GM23338 (cell line): Measurements from ENCODE around the gene MAP7D1. TPM values are rescaled to one million over a fixed set of nuclear protein-coding genes. Genes with fewer than 3 reads are reported as not detected.

ENCODE experiments used
- ATAC-seq: fragments of 200-7000 bp; cut with Tn5 transposase; 3 replicates; pipeline ENCODE4 v1.9.1; 2020
- DNase-seq: peaks from one replicate; pipeline ENCODE4 v3.0.0-alpha.2; 2015; ENCODE audit warnings: low spot score
- H2AFZ ChIP-seq: fragments of 200-600 bp; sonication (generic); 2 replicates; pipeline ENCODE4 v1.8.0; 2016; ENCODE audit warnings: antibody characterized with exemption, mild to moderate bottlenecking, moderate library complexity
- H3F3A ChIP-seq: fragments of 200-600 bp; sonication (generic); replicated peaks from 2 replicates; pipeline ENCODE4 v1.8.0; 2017; ENCODE audit warnings: antibody characterized with exemption, mixed run types, low read depth
- H3K27ac ChIP-seq: fragments of 200-600 bp; sonication (generic); 2 replicates; pipeline ENCODE4 v1.6.1; 2016; ENCODE audit warnings: low read depth
- H3K27me3 ChIP-seq: fragments of 200-600 bp; sonication (generic); 2 replicates; pipeline ENCODE4 v1.8.0; 2016; ENCODE audit warnings: mild to moderate bottlenecking, mixed run types, moderate library complexity; ENCODE audit not compliant: insufficient read depth
- H3K36me3 ChIP-seq: fragments of 200-600 bp; sonication (generic); 2 replicates; pipeline ENCODE4 v1.8.0; 2016; ENCODE audit warnings: mild to moderate bottlenecking; ENCODE audit not compliant: insufficient read depth
- H3K4me1 ChIP-seq: fragments of 200-600 bp; sonication (generic); 2 replicates; pipeline ENCODE4 v1.8.0; 2016; ENCODE audit warnings: mild to moderate bottlenecking, moderate library complexity; ENCODE audit not compliant: insufficient read depth
- H3K4me2 ChIP-seq: fragments of 200-600 bp; sonication (generic); 2 replicates; pipeline ENCODE4 v1.7.1; 2017; ENCODE audit warnings: mixed run types
- H3K4me3 ChIP-seq: fragments of 200-600 bp; sonication (generic); 2 replicates; pipeline ENCODE4 v1.6.1; 2016; ENCODE audit warnings: mixed run types
- H3K79me2 ChIP-seq: fragments of 200-600 bp; sonication (generic); replicated peaks from 2 replicates; pipeline ENCODE4 v1.8.0; 2017; ENCODE audit warnings: mild to moderate bottlenecking; ENCODE audit not compliant: insufficient read depth
- H3K9me2 ChIP-seq: fragments of 200-600 bp; sonication (generic); 2 replicates; pipeline ENCODE4 v1.8.0; 2017; ENCODE audit not compliant: insufficient read depth
- H4K20me1 ChIP-seq: fragments of 200-600 bp; sonication (generic); replicated peaks from 2 replicates; pipeline ENCODE4 v1.8.0; 2017; ENCODE audit warnings: mild to moderate bottlenecking; ENCODE audit not compliant: insufficient read depth
- H3K27ac Mint-ChIP-seq: 2 replicates; pipeline ENCODE4 v1.8.0; 2020; ENCODE audit warnings: inconsistent platforms, mild to moderate bottlenecking, moderate library complexity, mixed read lengths
- H3K27me3 Mint-ChIP-seq: 3 replicates; pipeline ENCODE4 v1.8.0; 2022; ENCODE audit warnings: low read depth, mild to moderate bottlenecking, moderate library complexity, mixed read lengths, inconsistent platforms; ENCODE audit not compliant: insufficient read depth, poor library complexity
- H3K36me3 Mint-ChIP-seq: 3 replicates; pipeline ENCODE4 v1.8.0; 2021; ENCODE audit warnings: low read depth, mild to moderate bottlenecking, inconsistent platforms, moderate library complexity, mixed read lengths
- H3K4me1 Mint-ChIP-seq: 3 replicates; pipeline ENCODE4 v1.8.0; 2020; ENCODE audit warnings: mild to moderate bottlenecking, inconsistent platforms, mixed read lengths
- H3K4me3 Mint-ChIP-seq: 3 replicates; pipeline ENCODE4 v1.8.0; 2021; ENCODE audit warnings: moderate library complexity, mild to moderate bottlenecking, inconsistent platforms, mixed read lengths
- H3K9me3 Mint-ChIP-seq: 3 replicates; pipeline ENCODE4 v1.8.0; 2020; ENCODE audit warnings: moderate library complexity, mild to moderate bottlenecking, inconsistent platforms, mixed read lengths
- ETS1 ChIP-seq: IDR thresholded peaks from 2 replicates; pipeline ENCODE4 v1.6.1; 2016; ENCODE audit warnings: antibody characterized with exemption
- JUNB ChIP-seq: IDR thresholded peaks from one replicate; pipeline ENCODE4 v1.6.1; 2016; ENCODE audit warnings: antibody characterized with exemption; ENCODE audit not compliant: unreplicated experiment
- POLR2AphosphoS5 ChIP-seq: IDR thresholded peaks from 2 replicates; pipeline ENCODE4 v1.6.1; 2016; ENCODE audit warnings: antibody characterized with exemption, low read depth
- REST ChIP-seq: IDR thresholded peaks from one replicate; pipeline ENCODE4 v1.6.1; 2018; ENCODE audit warnings: antibody characterized with exemption; ENCODE audit not compliant: unreplicated experiment
- ZNF114 ChIP-seq: fragments of 250-450 bp; sonication (Bioruptor Pico); IDR thresholded peaks from 2 replicates; pipeline ENCODE4 v1.5.0; 2020; ENCODE audit warnings: mild to moderate bottlenecking, moderate library complexity
- polyA plus RNA-seq: library from polyadenylated mRNA; unstranded; fragments of >200 nt; fragmentation: Nextera tagmentation; extraction: Ambion mirVana; gene quantifications from 2 replicates; pipeline ENCODE4 v1.2.1, GENCODE V29; 2016
- total RNA-seq: library from RNA; depleted of rRNA; stranded (reverse); fragments of >200 nt; shearing (Covaris generic); gene quantifications from 2 replicates; pipeline ENCODE4 v1.2.3, GENCODE V29; 2014

MAP7D1 gene
- total and polyA plus RNA-seq, 2 experiments from 2014 or later, result 13.8 to 59.8 TPM

- no peaks in the 10 kb centered on the region for H3K9me2 ChIP-seq
These were observed 30.6 kb upstream of the MAP7D1 start, which contains the start of gene COL8A2 for GRCh38 chr1:36125129-36125991. Gene COL8A2, minus strand, starts transcription at chr1:36125222. Its CDS starts 24,980 bp downstream, at chr1:36100242.

GRCh38 chr1:36126005-36126716 is 29.8 kb upstream of the MAP7D1 start:
- Mint-ChIP-seq H3K4me1 (peaks cover 10% of the 10 kb centered on the region), H3K27ac (no peak overlapping the region), H3K36me3 (no peaks in the 10 kb centered on the region), H3K27me3 (peaks cover 51% of the 10 kb centered on the region), H3K9me3 (no peaks in the 10 kb centered on the region), H3K4me3 (peak overlapping the region; percentile 67)
- H3K79me2 ChIP-seq, result no peaks in the 10 kb centered on the region
- H2AFZ ChIP-seq, result peak overlapping the region; percentile 94
- no peaks in the 10 kb centered on the region for H4K20me1 ChIP-seq
- H3K27me3 ChIP-seq, result peaks cover 41% of the 10 kb centered on the region
- no peaks in the 10 kb centered on the region for H3F3A ChIP-seq
- H3K4me2 ChIP-seq, result peak overlapping the region; percentile 76
- H3K4me1 ChIP-seq, result peaks cover 6% of the 10 kb centered on the region; the same call in 1 of the 2 replicates
- H3K36me3 ChIP-seq, result no peaks in the 10 kb centered on the region
- no peaks in the 10 kb centered on the region for H3K9me2 ChIP-seq
- H3K27ac ChIP-seq, result no peak overlapping the region
- H3K4me3 ChIP-seq, result peak overlapping the region; percentile 59
- DNase-seq (peak; percentile 18), ATAC-seq (no peak; the same call in 1 of the 3 replicates)
- TF ChIP-seq POLR2AphosphoS5 (no peak), ZNF114 (no peak), ETS1 (no peak)

More at GRCh38 chr1:36125129-36125991, 30.6 kb upstream of the MAP7D1 start, which contains the start of gene COL8A2:
- ATAC-seq (peak; percentile 39), DNase-seq (peak; percentile 66)
- no peaks in the 10 kb centered on the region for H3K36me3 ChIP-seq
- H3K4me3 ChIP-seq, result peak within 1 kb of the TSS; percentile 62
- H3K4me1 ChIP-seq, result peaks cover 6% of the 10 kb centered on the region; the same call in 1 of the 2 replicates
- Mint-ChIP-seq H3K9me3 (no peaks in the 10 kb centered on the region), H3K4me1 (peaks cover 10% of the 10 kb centered on the region), H3K27me3 (peaks cover 49% of the 10 kb centered on the region), H3K27ac (no peak within 1 kb of the TSS), H3K4me3 (peak within 1 kb of the TSS; percentile 72), H3K36me3 (no peaks in the 10 kb centered on the region)
- H2AFZ ChIP-seq, result peak within 1 kb of the TSS; percentile 94
- peak within 1 kb of the TSS; percentile 82 for H3K4me2 ChIP-seq
- H3K79me2 ChIP-seq, result no peaks in the 10 kb centered on the region
- no peaks in the 10 kb centered on the region for H3F3A ChIP-seq
- H4K20me1 ChIP-seq, result no peaks in the 10 kb centered on the region
- H3K27me3 ChIP-seq, result peaks cover 41% of the 10 kb centered on the region
- H3K27ac ChIP-seq, result no peak within 1 kb of the TSS
- TF ChIP-seq ZNF114 (no peak), JUNB (no peak), REST (no peak)
